ENCODE data around the gene KMT2B.

KMT2B gene

DNA sequence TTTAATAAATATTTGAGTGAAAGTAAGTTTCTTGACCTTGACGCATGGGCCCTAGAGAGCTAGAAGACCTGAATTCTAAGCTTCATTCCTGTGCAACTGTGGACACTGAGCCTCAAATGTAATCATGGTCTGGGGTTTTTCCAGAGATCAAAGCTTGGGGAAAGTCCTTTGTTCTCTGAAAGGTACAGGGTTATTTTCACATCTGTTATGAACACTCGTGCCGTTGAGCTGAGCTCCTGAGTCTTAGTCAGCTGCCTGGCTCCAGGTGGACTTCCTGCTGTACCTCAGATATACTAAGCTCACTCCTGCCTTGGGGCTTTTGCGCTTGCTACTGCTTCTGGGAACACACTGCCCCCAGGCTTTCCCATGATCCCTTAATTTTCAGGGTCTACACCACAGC, 21.0 kb upstream of the KMT2B start:
- DNase-seq (ENCODE audit: low spot score), result peak; percentile 72
- TF ChIP-seq, protein P1, sequence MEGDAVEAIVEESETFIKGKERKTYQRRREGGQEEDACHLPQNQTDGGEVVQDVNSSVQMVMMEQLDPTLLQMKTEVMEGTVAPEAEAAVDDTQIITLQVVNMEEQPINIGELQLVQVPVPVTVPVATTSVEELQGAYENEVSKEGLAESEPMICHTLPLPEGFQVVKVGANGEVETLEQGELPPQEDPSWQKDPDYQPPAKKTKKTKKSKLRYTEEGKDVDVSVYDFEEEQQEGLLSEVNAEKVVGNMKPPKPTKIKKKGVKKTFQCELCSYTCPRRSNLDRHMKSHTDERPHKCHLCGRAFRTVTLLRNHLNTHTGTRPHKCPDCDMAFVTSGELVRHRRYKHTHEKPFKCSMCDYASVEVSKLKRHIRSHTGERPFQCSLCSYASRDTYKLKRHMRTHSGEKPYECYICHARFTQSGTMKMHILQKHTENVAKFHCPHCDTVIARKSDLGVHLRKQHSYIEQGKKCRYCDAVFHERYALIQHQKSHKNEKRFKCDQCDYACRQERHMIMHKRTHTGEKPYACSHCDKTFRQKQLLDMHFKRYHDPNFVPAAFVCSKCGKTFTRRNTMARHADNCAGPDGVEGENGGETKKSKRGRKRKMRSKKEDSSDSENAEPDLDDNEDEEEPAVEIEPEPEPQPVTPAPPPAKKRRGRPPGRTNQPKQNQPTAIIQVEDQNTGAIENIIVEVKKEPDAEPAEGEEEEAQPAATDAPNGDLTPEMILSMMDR (IDR thresholded peaks at IDR 0.05; ENCODE audit: extremely low read depth, insufficient read depth, missing control alignments), result no peak
- in situ Hi-C loops (cut with MboI; ENCODE audit: low pct_unique_long_range_greater_than_20kb, low sequenced_read_pairs, unreplicated experiment), result no loop called here

- in situ Hi-C loops (cut with MboI; ENCODE audit: low pct_unique_long_range_greater_than_20kb, low sequenced_read_pairs, unreplicated experiment), result no loop called here
- DNase-seq (ENCODE audit: low spot score), result peak; percentile 94
- TF ChIP-seq, protein P1 (IDR thresholded peaks at IDR 0.05; ENCODE audit: extremely low read depth, insufficient read depth, missing control alignments), result no peak
Measured at GRCh38 chr19:35702223-35703012, 15.4 kb upstream of the KMT2B start.

- in situ Hi-C loops (cut with MboI; ENCODE audit: low pct_unique_long_range_greater_than_20kb, low sequenced_read_pairs, unreplicated experiment), result no loop called here
- no peak for DNase-seq (ENCODE audit: low spot score)
- TF ChIP-seq, protein P1 (IDR thresholded peaks at IDR 0.05; ENCODE audit: extremely low read depth, insufficient read depth, missing control alignments), result no peak
Measured at GRCh38 chr19:35703343-35703742, 14.5 kb upstream of the KMT2B start.

- peak; percentile 39 for DNase-seq (ENCODE audit: low spot score)
- TF ChIP-seq, protein P1 (IDR thresholded peaks at IDR 0.05; ENCODE audit: extremely low read depth, insufficient read depth, missing control alignments), result no peak
- in situ Hi-C loops (cut with MboI; ENCODE audit: low pct_unique_long_range_greater_than_20kb, low sequenced_read_pairs, unreplicated experiment), result no loop called here
Measured at GRCh38 chr19:35704218-35704617, 13.6 kb upstream of the KMT2B start, which contains the start of gene ZBTB32. Gene ZBTB32 (plus strand): TSS chr19:35704558. CDS start chr19:35714627, 10,069 bp downstream.

GRCh38 chr19:35708391-35708790, 9.4 kb upstream of the KMT2B start:
- in situ Hi-C loops (cut with MboI; ENCODE audit: low pct_unique_long_range_greater_than_20kb, low sequenced_read_pairs, unreplicated experiment), result no loop called here
- no peak for DNase-seq (ENCODE audit: low spot score)
- TF ChIP-seq, protein P1 (IDR thresholded peaks at IDR 0.05; ENCODE audit: extremely low read depth, insufficient read depth, missing control alignments), result no peak

DNA sequence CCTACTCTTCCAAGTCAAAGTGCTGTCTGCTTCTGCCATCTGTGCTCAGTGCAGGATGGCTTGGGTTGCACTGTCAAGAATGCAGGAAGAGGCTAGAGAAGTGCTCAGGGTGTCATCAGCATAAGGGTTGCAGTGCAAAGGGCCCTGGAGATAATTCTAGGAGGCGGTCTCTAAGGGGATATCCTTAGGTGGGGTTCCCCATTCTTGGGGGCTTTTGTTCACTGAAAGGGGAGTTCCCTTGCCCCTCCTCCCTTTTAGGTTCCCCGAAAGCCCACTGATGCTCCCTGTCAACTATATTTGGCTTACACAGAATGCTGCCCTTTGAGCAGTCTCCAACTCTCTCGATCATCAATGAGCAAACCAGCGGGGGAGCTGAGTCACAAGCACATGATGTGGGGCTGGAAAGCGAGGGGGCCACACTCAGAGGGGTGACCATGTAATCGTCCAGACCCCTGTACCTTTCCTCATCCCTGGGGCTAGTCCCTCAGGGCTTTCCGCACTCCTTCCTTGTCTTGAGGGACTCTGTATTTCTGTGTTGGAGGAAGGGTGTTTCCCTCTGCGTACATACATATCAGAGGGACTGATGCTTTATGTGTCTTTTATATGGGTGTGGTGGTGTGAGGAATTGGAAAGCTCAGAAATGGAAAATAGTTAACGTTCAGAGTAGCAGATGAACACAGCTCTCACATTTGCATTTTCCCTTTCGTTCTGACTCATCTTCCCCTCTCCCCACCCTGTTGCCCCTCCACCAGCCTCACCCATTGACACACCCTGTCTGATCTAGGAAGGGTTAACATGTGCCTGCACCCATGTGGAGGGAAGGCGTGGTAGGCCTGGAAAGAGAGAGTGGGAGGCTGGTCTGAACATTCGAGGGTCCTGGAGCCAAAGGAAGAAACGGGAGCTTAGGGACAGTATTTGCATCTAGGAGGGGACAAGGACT, 6.7 kb upstream of the KMT2B start:
- TF ChIP-seq, protein P1 (IDR thresholded peaks at IDR 0.05; ENCODE audit: extremely low read depth, insufficient read depth, missing control alignments), result no peak
- in situ Hi-C loops (cut with MboI; ENCODE audit: low pct_unique_long_range_greater_than_20kb, low sequenced_read_pairs, unreplicated experiment), result no loop called here

More for the DNA sequence above, 6.7 kb upstream of the KMT2B start:
- DNase-seq (ENCODE audit: low spot score), result no peak
